K562 (cell line): ENCODE data around the gene XPC. TPM values are rescaled to one million over a fixed set of nuclear protein-coding genes. Genes with fewer than 3 reads are reported as not detected.

Experiments used
- ARHGAP35 ChIP-seq: fragments of 450-650 bp; IDR thresholded peaks from 2 replicates; pipeline ENCODE4 v1.6.1; 2018; ENCODE audit not compliant: partially characterized antibody
- ARID3A ChIP-seq: IDR thresholded peaks from 2 replicates; pipeline ENCODE4 v1.6.1; 2012; ENCODE audit warnings: low read depth, low read length, improper control_type of control experiment, borderline replicate concordance
- BRD4 ChIP-seq: fragments of 200-600 bp; sonication (generic); IDR thresholded peaks from 2 replicates; pipeline ENCODE4 v1.6.1; 2017; ENCODE audit warnings: inconsistent platforms
- DDX20 ChIP-seq: fragments of 450-650 bp; IDR thresholded peaks from 2 replicates; pipeline ENCODE4 v1.6.1; 2016; ENCODE audit warnings: missing genetic modification characterization, low read depth, mild to moderate bottlenecking, missing compliant biosample characterization, moderate library complexity
- ERF ChIP-seq: fragments of 450-650 bp; formaldehyde crosslinking; IDR thresholded peaks from 2 replicates; pipeline ENCODE4 v1.4.0; 2020; ENCODE audit warnings: mild to moderate bottlenecking, mixed read lengths
- ETV6 ChIP-seq, 3 experiments: fragments of 150-350 bp in 1 of 3; sonication (generic) in 1 of 3; formaldehyde crosslinking in 1 of 3; IDR thresholded peaks; 2 replicates each; pipeline versions ENCODE4 v1.6.1 to v1.8.0; 2014 to 2022; ENCODE audit warnings: borderline replicate concordance in 2 of 3, low read depth in 2 of 3, antibody characterized with exemption in 1 of 3, low read length in 1 of 3, mild to moderate bottlenecking in 1 of 3, missing genetic modification reagents in 1 of 3
- HDAC3 ChIP-seq: fragments of 450-650 bp; IDR thresholded peaks from 2 replicates; pipeline ENCODE4 v1.6.1; 2018; ENCODE audit warnings: borderline replicate concordance, mild to moderate bottlenecking, moderate library complexity; ENCODE audit not compliant: partially characterized antibody
- HMG20A ChIP-seq: fragments of 450-650 bp; formaldehyde crosslinking; conservative IDR thresholded peaks from 2 replicates; pipeline ENCODE4 v1.4.0; 2020; ENCODE audit warnings: mild to moderate bottlenecking, mixed read lengths
- HNRNPK ChIP-seq: fragments of 200-400 bp; formaldehyde crosslinking; IDR thresholded peaks from one replicate; pipeline ENCODE4 v1.6.1; 2018; ENCODE audit warnings: mild to moderate bottlenecking, low read depth, low read length; ENCODE audit not compliant: poor library complexity, severe bottlenecking
- JUND ChIP-seq, 2 experiments: IDR thresholded peaks; 2 replicates in 1 of 2; 3 replicates in 1 of 2; pipeline ENCODE4 v1.6.1; 2011; ENCODE audit warnings: borderline replicate concordance in 2 of 2, low read depth in 2 of 2, low read length in 2 of 2, improper control_type of control experiment in 1 of 2, missing biosample characterization in 1 of 2, missing genetic modification characterization in 1 of 2, missing genetic modification reagents in 1 of 2
- NFXL1 ChIP-seq: fragments of 450-650 bp; formaldehyde crosslinking; IDR thresholded peaks from 2 replicates; pipeline ENCODE4 v1.4.0; 2021; ENCODE audit warnings: mild to moderate bottlenecking
- NR1H2 ChIP-seq: sonication (generic); formaldehyde crosslinking; IDR thresholded peaks from 2 replicates; pipeline ENCODE4 v1.4.0; 2020; ENCODE audit warnings: mild to moderate bottlenecking, missing genetic modification reagents
- NR4A1 ChIP-seq, 2 experiments: fragments of 250-450 bp in 1 of 2; fragments of 450-650 bp in 1 of 2; sonication (Bioruptor Pico) in 1 of 2; IDR thresholded peaks; 2 replicates each; pipeline versions ENCODE4 v1.4.0 to v1.6.1; 2016 to 2020; ENCODE audit warnings: mild to moderate bottlenecking in 2 of 2, missing compliant biosample characterization in 1 of 2, missing genetic modification characterization in 1 of 2, moderate library complexity in 1 of 2
- PHB2 ChIP-seq: fragments of 450-650 bp; IDR thresholded peaks from 2 replicates; pipeline ENCODE4 v1.6.1; 2017; ENCODE audit warnings: low read depth
- PHF20 ChIP-seq: fragments of 450-650 bp; IDR thresholded peaks from 2 replicates; pipeline ENCODE4 v1.6.1; 2018; ENCODE audit not compliant: partially characterized antibody
- RBFOX2 ChIP-seq: fragments of 200-400 bp; formaldehyde crosslinking; IDR thresholded peaks from 2 replicates; pipeline ENCODE4 v1.6.1; 2017; ENCODE audit warnings: low read depth, mild to moderate bottlenecking, low read length, moderate library complexity
- SRSF3 ChIP-seq: fragments of 200-400 bp; formaldehyde crosslinking; IDR thresholded peaks from 2 replicates; pipeline ENCODE4 v1.6.1; 2016; ENCODE audit warnings: mild to moderate bottlenecking, low read length, moderate library complexity; ENCODE audit not compliant: insufficient read depth
- XRCC4 ChIP-seq: IDR thresholded peaks from one replicate; pipeline ENCODE4 v1.6.1; 2011; ENCODE audit not compliant: insufficient read depth, insufficient read length; ENCODE audit errors: extremely low read depth
- ZNF175 ChIP-seq: fragments of 200-800 bp; sonication (Bioruptor generic); IDR thresholded peaks from 2 replicates; pipeline ENCODE4 v1.6.1; 2016; ENCODE audit warnings: low read depth, mild to moderate bottlenecking, missing genetic modification characterization, missing compliant biosample characterization
- ZNF316 ChIP-seq: fragments of 450-650 bp; IDR thresholded peaks from 2 replicates; pipeline ENCODE4 v1.6.1; 2016
- ZNF695 ChIP-seq: fragments of 450-650 bp; formaldehyde crosslinking; IDR thresholded peaks from 2 replicates; pipeline ENCODE4 v1.4.0; 2020; ENCODE audit warnings: mild to moderate bottlenecking, moderate library complexity
- polyA plus RNA-seq, 8 experiments: library from polyadenylated mRNA; depleted of rRNA in 4 of 8; stranded (reverse) in 5 of 8; unstranded in 3 of 8; fragments of >200 nt; fragmentation: Nextera tagmentation in 2 of 8; fragmentation: Illumina TruSeq in 1 of 8; extraction: Ambion mirVana in 2 of 8; extraction: Trizol in 1 of 8; gene quantifications; 2 replicates each; pipeline versions ENCODE4 v1.2.1 to v1.2.3, GENCODE V29; 2011 to 2014; ENCODE audit warnings: inconsistent platforms in 1 of 8, missing spikeins in 1 of 8
- total RNA-seq, 7 experiments: library from RNA; depleted of rRNA in 6 of 7; stranded (reverse); fragments of >200 nt in 6 of 7; fragmentation: Illumina TruSeq in 2 of 7; extraction: Trizol in 2 of 7; gene quantifications; 2 replicates each; pipeline versions ENCODE4 v1.2.1 to v1.2.3, GENCODE V29; 2011 to 2021; ENCODE audit warnings: low replicate concordance in 1 of 7
- TF ChIP-seq, protein P1 (sequence below): fragments of 450-650 bp; conservative IDR thresholded peaks from 2 replicates; pipeline ENCODE4 v1.6.1; 2016; ENCODE audit warnings: missing genetic modification characterization, low read depth, mild to moderate bottlenecking, control low read depth, missing compliant biosample characterization
- TF ChIP-seq, protein P2 (sequence below): sonication (generic); formaldehyde crosslinking; IDR thresholded peaks from 2 replicates; pipeline ENCODE4 v1.8.0; 2023; ENCODE audit warnings: mild to moderate bottlenecking, missing genetic modification reagents

XPC gene
- total and polyA plus RNA-seq, 9 of the 15 experiments (the other 6 are each of a cell fraction or from before 2014, with no cell fraction given), result 3.8 to 54.7 (median 41.3) TPM

DNA sequence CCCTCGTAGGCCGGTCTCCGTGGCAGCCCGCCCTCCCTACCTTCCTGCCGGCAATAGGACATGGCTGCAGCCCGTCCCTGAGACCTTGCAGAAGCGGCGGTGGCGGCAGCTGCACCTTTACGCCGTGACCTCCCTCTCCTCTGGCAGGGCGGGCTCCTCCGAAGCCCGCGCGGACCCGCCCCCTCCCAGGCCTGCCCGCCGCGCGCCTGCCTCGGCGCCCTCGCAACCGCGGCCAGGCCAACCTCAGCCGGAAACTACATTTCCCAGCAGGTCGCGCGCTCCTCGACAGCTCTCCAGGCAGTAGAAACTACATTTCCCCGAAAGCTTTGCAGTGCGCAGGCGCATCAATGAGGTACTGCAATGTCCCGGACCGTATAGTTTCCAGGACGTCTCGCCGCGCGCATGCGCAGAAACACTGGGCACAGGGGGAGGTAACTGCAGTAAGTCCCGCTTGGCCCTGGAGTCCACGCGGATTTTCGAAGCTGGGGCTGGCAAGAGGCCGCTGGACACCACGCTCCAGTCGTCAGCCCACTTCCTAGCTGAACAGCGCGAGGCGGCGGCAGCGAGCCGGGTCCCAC is 53.7 kb downstream of the XPC start, which contains the start of the genes CHCHD4 and TMEM43 (continued):
- TF ChIP-seq HMG20A (CRISPR knock-in tag) (no peak), ERF (CRISPR knock-in tag) (0 out of 2 replicates have a peak, but pooled peaks have one; percentile 50), BRD4 (no peak), HDAC3 (no peak), ZNF695 (CRISPR knock-in tag) (0 out of 2 replicates have a peak, but pooled peaks have one; percentile 60), XRCC4 (no peak), JUND (IDR thresholded peaks at IDR 0.05; ENCODE audit: borderline replicate concordance, low read depth, low read length) (peak; percentile 28; the same call in 1 of the 2 replicates), JUND (tag; IDR thresholded peaks at IDR 0.05; ENCODE audit: borderline replicate concordance, low read depth, low read length) (peak; percentile 66; the same call in 1 of the 3 replicates), NFXL1 (CRISPR knock-in tag) (0 out of 2 replicates have a peak, but pooled peaks have one; percentile 38), ARHGAP35 (no peak), SRSF3 (no peak), DDX20 (no peak), ZNF316 (peak; percentile 98), ZNF175 (peak; percentile 88; the same call in 1 of the 2 replicates), ETV6 (IDR thresholded peaks at IDR 0.05; ENCODE audit: borderline replicate concordance in 1 of 2, low read depth in 2 of 2, low read length in 1 of 2) (no peak), ETV6 (CRISPR knock-in tag; IDR thresholded peaks at IDR 0.05; ENCODE audit: borderline replicate concordance) (no peak), PHB2 (no peak), RBFOX2 (peak; percentile 95), NR1H2 (no peak), ARID3A (no peak), NR4A1 (CRISPR knock-in tag; IDR thresholded peaks at IDR 0.05) (peak; percentile 81), NR4A1 (tag; IDR thresholded peaks at IDR 0.05) (no peak; the same call in 1 of the 2 replicates), HNRNPK (no peak), PHF20 (no peak)
- TF ChIP-seq, protein P1, sequence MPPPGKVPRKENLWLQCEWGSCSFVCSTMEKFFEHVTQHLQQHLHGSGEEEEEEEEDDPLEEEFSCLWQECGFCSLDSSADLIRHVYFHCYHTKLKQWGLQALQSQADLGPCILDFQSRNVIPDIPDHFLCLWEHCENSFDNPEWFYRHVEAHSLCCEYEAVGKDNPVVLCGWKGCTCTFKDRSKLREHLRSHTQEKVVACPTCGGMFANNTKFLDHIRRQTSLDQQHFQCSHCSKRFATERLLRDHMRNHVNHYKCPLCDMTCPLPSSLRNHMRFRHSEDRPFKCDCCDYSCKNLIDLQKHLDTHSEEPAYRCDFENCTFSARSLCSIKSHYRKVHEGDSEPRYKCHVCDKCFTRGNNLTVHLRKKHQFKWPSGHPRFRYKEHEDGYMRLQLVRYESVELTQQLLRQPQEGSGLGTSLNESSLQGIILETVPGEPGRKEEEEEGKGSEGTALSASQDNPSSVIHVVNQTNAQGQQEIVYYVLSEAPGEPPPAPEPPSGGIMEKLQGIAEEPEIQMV (tag), result peak; percentile 83
- TF ChIP-seq, protein P2, sequence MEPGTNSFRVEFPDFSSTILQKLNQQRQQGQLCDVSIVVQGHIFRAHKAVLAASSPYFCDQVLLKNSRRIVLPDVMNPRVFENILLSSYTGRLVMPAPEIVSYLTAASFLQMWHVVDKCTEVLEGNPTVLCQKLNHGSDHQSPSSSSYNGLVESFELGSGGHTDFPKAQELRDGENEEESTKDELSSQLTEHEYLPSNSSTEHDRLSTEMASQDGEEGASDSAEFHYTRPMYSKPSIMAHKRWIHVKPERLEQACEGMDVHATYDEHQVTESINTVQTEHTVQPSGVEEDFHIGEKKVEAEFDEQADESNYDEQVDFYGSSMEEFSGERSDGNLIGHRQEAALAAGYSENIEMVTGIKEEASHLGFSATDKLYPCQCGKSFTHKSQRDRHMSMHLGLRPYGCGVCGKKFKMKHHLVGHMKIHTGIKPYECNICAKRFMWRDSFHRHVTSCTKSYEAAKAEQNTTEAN (CRISPR knock-in tag), result no peak
